ENCODE data around the gene MRPL11.
A peak's percentile ranks its signal among the peaks of the same experiment; 100 is the strongest.
"Not testable (repeated sequence)": the region's sequence is repeated elsewhere in the genome, so short reads cannot be mapped to it uniquely, and the experiment has no call there.

Gene MRPL11

DNA sequence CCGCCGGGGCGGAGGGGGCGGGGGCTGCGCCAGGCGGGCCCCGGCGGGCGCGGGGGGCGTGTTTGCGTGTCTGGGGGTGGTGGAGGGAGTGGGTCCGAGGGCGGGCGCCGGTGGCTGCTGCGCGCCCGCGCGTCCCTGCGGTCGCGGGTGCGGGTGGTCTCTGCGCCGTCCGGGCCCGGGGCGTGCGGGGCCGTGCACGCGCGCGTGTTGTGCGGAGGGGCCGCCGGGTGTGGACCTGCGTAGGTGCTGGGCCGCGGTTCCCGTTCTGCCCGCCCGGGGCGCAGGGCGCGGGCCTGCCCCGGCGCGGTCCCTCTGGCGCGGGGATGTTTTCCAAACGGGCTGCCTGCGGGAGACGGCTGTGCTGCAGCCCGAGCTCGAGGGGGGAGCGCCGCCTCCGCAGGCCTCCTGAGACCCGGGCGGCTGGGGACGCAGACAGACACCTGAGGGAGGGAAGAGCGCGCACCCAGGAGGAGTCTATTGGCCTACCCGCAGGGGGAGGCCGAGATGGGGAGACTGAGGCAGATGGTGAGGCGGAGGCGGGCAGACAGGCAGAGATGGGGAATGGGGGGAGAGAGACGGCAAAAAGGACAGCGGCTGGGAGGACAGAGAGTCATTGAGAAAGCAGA lies 28.5 kb upstream of the MRPL11 start:
- no peak for DNase-seq (ENCODE audit: low read depth)

DNA sequence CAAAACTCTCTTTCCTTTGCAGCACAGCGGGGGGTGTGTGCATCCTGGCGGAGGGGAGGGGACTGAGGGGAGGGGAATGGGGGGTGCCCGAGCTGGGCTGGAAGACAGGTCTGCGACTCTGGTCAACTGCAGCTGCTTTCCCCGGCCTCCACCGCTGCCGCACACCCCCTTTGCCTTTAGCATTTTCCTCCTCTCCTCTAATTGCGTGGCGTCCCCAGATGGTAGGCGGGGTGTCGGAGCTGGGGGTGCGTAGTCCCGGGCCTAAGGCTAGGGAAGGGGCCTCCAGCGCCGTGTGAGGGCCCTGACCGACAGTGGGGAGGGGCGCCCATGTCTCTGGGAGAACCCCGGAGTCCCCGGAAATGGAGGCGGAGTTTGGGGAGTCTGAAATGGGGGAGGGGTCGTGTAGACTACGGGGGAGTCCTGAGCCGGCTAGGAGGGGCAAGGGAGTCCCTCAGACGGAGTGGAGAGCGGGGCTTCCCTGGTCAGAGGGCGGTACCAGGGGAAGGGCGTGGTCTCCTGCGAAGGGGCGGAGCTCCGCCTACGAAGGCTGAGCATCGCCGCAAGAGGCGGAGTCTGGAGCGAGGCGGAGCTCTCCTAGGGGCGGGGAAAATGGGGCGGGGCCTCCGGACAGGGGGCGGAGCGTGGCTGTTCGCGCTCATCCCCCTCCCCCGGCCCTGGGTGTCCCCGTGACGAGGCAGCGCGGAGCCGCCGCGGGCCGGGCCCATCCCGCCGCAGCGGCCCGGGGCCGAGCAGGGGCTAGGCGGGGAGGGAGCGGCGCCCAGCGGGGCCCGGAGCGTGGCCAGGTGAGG lies 27.8 kb upstream of the MRPL11 start, which contains the start of gene PELI3:
TSS of gene PELI3 (plus strand) at position 681 of the 809 bp plus-strand sequence. CDS start 1,224 bp downstream, outside the sequence.
- peak; percentile 95 for DNase-seq (ENCODE audit: low read depth)

DNA sequence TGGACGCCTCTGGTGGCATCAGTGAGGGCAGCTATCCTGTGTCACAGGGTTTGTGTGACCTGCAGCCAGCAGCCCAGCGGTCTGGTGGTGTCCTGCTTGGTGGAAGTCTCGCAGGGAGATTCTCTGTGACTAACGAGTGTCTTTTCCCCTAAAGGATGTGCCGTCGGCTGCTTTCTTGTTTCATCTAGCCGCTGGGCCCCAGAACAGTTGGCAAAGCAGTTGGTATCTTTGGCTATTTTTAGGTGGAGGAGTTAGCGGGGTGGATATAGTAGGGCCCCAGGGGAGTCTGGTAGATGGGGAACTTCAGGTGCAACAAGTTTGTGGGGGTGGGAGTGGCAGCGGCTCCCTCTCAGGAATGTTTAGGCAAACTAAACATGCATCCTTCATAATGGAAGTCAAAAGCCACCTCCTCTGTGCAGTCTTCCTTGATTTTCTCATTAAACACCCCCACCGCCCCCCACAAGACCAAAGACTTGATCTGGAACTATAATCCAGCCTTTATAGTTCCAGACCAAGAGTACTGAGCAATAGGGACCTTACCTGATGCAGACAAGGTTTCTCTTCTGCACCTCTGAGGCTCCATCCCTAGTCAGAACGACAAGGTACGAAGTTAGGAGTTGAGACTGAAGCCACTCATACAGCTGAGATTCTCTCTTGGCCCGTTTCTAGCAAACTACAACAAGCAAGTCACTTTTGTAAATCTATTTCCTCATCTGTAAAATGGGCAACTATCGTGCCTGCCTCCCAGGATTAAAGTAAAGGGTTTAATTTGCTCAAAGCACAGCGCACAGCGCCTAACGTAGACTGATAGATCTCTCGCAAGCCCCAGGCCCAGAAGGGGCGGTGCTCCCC lies 27.0 kb upstream of the MRPL11 start:
- DNase-seq (ENCODE audit: low read depth): no peak

DNA sequence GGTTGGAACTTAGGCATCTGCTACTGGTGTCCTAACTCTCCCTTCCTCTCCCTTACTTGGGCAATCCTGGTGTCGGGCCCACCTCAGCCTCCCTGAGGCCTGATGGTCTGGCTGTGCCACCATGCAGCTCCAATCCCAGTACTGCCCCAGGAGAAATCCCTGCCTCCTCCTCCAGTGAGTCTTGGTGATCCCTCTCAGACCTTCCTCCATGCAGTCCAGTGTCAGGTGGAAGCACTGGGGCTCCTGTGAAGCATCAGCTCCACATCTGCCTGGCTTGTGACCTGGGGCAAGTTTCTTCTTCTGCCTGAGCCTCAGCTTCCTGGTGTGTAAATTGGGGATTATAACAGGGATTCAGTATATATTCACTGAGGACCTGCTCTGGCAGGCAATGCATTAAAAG lies 26.3 kb upstream of the MRPL11 start:
- DNase-seq (ENCODE audit: low read depth): no peak

DNA sequence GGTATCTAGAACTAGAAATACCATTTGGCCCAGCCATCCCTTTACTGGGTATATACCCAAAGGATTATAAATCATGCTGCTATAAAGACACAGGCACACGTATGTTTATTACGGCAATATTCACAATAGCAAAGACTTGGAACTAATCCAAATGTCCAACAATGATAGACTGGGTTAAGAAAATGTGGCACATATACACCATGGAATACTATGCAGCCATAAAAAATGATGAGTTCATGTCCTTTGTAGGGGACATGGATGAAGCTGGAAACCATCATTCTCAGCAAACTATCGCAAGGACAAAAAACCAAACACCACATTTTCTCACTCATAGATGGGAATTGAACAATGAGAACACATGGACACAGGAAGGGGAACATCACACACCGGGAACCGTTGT lies 25.5 kb upstream of the MRPL11 start:
- DNase-seq (ENCODE audit: low read depth): not testable (repeated sequence)

DNA sequence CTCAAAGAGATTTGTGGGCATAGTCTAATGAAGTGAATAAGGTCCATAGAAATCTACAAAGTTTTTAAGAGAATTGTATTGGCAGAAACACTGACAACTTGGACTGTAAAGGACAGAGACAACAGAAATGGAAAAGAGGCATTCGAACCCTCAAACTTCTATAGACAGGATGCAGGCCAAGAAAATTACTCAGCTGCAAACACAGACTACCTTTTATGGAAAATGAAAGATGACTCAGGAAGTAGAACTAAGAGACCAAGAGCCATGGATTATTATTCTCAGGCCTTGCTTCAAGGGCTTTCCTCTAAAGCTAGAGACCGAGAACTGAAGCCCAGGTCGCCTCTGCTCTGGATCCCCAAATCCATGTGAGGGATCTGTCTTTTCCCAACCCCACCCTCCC lies 24.3 kb upstream of the MRPL11 start:
- DNase-seq (ENCODE audit: low read depth): no peak

DNA sequence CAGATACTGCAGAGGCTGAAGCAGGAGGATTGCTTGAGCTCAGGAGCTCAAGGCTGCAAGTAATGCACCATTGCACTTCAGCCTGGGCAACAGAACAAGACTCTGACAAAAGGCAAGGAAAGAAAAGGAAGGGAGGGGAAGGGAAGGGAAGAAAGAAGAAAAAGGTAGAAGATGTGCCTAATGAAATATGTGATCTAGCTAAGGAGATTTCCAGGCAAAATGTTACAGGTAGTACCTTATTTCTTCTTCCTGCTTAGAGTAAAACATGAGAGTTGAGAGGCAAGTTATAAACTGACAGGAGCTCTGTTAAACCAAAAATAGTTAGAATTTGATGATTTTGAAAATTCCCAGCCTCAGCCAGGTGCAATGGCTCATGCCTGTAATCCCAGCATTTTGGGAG lies 23.4 kb upstream of the MRPL11 start:
- DNase-seq (ENCODE audit: low read depth): no peak

DNA sequence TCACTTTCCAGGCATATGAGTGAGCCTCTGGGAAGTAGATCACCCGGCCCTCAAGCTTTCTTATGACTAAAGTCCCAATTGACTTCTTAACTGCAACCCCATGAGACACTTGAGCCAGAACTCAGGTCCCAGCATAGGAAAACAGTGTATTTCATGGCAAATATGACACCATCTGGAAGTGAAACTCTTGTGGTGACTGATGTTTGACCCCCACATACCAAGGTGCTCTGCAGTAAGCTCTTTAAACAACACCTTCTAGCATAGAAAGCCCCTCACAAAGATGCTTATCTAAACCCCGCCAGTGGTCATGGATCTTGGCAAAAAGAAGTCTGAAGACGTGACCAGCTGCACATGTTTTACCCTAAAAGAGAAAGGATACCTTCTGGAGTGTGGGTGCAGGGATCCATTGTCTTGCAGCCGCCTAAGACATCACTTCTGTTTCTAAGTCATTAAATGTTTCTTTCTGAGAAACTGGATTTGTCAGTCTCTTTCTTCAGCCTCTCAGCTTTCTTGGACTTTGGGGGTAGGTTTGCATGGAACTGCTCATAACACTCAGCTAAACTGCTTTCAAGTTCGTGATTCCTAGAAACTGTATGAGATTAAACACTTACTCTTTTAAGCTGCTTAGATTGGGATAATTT lies 20.6 kb upstream of the MRPL11 start:
- no peak for DNase-seq (ENCODE audit: low read depth)

DNA sequence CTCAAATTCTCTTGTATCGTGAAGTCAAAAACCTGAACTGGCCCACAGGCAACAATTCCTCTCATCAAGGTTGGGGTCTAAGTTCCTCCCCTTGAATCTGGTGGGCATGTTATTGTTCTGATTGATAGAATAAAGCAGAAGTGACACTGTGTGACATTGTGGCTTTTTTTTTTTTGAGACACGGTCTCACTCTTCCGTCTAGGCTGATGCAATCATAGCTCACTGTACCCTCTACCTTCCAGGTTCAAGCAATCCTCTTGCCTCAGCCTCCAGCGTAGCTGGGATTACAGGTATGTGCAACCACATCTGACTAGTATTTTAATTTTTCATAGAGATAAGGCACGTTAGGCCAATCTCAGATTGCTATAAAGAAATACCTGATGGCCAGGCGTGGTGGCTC lies 19.2 kb upstream of the MRPL11 start:
- DNase-seq (ENCODE audit: low read depth): no peak

DNA sequence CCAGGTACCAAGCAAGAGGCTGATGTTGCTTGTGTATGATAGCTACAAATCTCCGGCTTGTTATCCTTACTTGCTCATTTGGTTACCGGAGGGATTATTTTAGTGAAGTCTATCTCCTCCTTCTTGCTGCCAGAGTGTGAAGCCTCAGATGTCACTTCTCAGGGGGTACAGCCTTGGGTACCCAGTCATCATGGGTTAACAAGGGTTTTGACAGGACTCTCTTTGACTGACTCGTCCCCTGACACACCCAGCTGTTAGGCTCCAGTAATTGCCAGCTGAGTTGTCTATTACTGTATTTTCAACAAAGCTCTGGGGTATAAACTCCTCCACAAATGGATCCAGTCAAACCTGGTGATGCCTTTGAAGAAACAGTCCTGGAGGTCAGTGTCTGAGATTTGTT lies 16.2 kb upstream of the MRPL11 start:
- DNase-seq (ENCODE audit: low read depth): no peak

DNA sequence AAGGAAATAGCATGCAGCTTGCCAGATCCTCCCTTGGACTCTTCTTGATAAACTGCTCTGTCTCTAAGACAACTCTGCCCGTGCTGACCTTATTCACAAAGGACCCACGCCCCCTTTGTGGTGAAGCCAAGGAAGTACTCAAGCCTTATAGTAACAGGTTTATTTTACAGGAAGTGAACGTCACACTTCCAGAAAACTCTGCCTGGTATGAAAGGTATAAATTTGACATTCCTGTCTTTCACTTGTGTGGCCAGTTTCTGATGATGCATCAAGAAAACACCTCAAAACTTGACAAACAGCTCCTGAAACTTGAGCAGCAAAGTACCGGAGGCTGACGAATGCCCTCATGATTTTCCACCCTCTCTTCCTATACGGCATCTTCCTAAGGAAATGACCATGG lies 15.6 kb upstream of the MRPL11 start:
- no peak for DNase-seq (ENCODE audit: low read depth)

DNA sequence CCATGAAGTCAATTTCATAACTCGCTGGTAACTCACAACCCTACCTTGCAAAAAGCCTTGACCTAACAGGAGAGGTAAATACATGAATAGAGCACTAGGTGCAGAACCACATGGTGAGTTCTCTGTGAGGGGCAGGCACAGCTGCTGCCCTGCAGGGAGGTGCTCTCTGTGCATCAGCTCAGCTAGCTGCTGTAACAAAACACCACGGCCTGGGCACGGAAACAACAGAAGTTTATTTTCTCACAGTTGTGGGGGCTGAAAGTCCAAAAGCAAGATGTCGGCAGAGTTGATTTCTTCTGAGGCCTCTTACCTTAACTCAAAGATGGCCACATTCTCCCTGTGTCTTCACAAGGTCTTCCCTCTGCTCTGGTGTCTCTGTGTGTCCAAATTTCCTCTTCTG lies 13.0 kb upstream of the MRPL11 start:
- no peak for DNase-seq (ENCODE audit: low read depth)

DNA sequence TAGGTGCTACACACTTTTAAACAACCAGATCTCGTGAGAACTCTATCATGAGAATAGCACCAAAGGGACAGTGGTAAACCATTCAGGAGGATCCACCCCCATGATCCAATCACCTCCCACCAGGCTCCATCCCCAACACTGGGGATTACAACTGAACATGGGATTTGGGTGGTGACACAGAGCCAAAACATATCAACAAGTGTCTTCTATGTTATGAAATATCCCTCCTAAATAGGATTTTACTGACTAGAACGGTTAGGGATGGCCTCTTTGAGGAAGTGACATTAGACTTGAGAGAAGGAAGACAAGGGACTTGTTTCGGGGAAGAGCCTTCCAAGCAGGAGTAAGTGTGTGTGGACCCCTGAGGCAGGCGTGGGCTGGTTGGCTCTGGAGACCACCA lies 11.9 kb upstream of the MRPL11 start:
- no peak for DNase-seq (ENCODE audit: low read depth)

DNA sequence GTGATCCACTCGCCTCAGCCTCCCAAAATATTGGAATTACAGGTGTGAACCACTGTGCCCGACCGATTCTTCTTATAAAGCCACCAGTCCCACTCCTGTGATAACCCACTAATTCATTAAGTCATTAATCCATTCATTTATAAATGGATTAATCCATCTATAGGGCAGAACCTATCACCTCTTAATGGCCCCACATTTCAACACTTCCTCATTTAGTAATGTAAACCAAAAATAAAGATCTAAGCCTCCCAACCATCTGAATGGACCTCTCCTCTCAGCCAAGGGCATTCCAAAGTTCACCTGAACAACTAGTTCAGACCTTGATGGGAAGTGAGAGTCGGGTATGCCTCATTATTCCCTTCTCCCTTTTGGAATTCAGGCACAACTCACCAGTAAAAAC lies 9.9 kb upstream of the MRPL11 start:
- no peak for DNase-seq (ENCODE audit: low read depth)

DNA sequence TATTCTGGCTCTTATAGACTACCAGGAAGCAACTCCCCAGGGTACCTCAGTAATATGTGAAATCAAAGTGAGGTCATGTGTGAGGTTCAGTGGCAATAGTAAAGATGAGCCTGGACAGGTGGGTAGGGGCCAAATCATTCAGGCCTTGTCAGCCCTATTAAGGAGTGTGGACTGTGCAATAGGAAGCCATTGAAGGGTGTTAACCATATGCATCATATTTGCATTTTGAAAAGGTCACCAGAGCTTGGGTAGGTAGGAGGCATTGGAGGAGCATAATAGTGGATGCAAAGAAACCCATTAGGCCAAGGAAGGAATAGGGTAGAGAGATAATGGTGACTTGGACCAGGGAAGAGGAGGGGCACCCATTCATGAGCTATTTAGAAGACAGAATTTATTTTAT lies 8.4 kb upstream of the MRPL11 start:
- DNase-seq (ENCODE audit: low read depth): no peak

DNA sequence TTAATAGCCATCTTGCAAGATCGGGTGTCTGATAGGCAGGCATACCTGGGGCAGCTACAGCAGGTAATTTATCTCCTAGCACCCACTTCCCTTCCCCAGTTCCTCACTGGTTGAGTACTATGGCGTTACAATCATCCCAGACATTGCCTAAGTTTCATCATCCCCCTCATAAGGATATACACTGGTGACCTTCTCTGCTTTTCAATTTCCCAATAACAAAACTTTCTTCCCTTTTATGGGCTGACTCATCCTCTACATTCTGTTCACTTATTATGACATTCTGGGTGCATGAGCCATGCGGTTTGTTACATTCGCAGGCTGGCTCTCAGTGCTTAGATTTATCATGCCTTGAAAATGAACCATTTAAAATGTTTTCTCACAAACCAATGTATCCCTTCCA lies 5.0 kb upstream of the MRPL11 start:
- DNase-seq (ENCODE audit: low read depth): no peak

DNA sequence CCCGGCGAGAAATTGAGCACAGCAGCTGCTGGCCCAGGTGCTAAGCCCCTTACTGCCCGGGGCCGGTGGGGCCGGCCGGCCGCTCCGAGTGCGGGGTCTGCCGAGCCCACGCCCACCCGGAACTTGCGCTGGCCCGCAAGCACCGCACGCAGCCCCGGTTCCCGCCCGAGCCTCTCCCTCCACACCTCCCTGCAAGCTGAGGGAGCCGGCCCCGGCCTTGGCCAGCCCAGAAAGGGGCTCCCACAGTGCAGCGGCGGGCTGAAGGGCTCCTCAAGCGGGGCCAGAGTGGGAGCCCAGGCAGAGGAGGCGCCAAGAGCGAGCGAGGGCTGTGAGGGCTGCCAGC lies 2.3 kb upstream of the MRPL11 start:
- DNase-seq (ENCODE audit: low read depth): not testable (repeated sequence)

DNA sequence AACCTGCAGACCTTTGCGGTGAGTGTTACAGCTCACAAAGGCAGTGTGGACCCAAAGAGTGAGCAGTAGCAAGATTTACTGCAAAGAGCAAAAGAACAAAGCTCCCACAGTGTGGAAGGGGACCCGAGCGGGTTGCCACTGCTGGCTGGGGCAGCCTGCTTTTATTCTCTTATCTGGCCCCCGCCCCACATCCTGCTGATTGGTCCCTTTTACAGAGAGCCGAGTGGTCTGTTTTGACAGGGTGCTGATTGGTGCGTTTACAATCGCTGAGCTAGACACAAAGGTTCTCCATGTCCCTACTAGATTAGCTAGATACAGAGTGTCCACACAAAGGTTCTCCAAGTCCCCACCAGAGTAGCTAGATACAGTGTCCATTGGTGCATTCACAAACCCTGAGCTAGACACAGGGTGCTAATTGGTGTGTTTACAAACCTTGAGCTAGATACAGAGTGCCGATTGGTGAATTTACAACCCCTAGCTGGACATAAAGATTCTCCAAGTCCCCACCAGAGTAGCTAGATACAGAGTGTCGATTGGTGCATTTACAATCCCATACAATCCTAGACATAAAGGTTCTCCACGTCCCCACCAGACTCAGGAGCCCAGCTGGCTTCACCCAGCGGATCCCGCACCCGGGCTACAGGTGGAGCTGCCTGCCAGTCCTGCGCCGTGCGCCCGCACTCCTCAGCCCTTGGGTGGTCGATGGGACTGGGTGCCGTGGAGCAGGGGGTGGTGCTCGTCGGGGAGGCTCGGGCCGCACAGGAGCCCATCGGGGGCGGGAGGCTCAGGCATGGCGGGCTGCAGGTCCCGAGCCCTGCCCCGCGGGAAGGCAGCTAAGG lies 1.7 kb upstream of the MRPL11 start:
- not testable (repeated sequence) for DNase-seq (ENCODE audit: low read depth)

DNA sequence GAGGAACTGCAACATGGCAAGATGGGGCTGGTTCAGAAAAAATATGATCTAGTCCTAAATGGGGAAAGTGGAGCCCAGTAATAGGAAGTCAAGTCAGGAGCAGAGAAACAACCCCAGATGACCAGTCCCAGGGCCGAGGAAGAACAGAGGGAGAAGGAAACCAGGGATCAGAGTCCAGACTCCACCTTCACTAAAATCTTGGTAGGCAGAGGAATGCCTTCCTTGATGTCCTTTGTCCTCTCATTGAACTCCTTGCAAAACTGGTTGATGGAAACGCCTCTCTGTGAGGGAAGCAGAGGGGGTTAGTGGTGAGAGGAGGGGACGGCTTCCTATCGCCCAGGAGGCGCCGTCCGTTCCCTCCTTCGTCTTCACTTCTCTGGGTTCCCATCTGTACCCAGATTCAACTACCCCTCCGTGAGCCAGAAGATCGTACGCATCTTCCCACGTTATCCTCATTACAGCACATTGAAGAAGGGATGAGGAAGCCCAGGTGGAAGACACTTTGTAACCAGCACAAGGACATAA lies 607 bp downstream of the MRPL11 start:
- DNase-seq (ENCODE audit: low read depth): no peak

DNA sequence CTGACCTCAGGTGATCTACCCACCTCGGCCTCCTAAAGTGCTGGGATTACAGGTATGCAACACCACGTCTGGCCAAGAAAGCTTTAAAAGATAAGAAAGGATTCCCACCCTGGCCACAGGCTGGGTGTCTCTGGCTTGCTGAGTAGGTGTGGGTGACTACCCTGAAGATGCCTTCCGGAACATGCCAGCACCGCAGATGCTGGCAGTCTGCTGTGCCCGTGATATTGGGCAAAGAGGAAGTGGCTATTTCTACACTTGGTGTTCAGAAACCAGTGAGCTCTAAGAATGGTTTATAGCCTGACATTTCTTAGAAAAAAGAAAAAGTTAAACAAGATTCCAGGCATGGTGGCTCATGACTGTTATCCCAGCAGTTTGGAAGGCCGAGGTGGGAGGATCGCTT lies 6.1 kb downstream of the MRPL11 start:
- DNase-seq (ENCODE audit: low read depth): no peak

DNA sequence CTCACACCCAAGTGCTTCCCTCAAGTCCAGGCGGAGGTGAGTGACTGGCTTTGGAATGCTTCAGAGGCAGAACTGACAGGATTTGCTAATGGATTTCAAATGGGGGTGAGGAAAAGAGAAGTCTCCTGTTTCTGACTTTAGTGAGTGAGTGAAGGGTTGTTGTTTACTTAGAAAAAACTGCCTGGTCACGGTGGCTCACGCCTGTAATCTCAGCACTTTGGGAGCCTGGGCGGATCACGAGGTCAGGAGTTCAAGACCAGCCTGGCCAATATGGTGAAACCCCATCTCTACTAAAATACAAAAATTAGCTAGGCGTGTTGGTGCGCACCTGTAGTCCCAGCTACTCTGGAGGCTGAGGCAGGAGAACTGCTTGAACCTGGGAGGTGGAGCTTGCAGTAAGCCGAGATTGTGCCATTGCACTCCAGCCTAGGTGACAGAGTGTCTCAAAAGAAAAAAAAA lies 6.7 kb downstream of the MRPL11 start:
- DNase-seq (ENCODE audit: low read depth): not testable (repeated sequence)
